Neural progenitor cell (in vitro differentiated cells): ENCODE measurements around the gene NDUFB2.

Experiments
- CTCF ChIP-seq: fragments of 200-600 bp; sonication (generic); IDR thresholded peaks from 2 replicates; pipeline ENCODE4 v1.5.1; 2017; ENCODE audit warnings: antibody characterized with exemption, mild to moderate bottlenecking
- EZH2 ChIP-seq: fragments of 200-600 bp; sonication (generic); IDR thresholded peaks from 2 replicates; pipeline ENCODE4 v1.6.1; 2017; ENCODE audit warnings: antibody characterized with exemption, mild to moderate bottlenecking, moderate library complexity

- TF ChIP-seq CTCF (no peak), EZH2 (no peak)
Measured at GRCh38 chr7:140676306-140676705, 20.2 kb upstream of the NDUFB2 start.
